ENCODE measurements around the gene IDNK.
"Not testable (repeated sequence)": the region's sequence is repeated elsewhere in the genome, so short reads cannot be mapped to it uniquely, and the experiment has no call there.

The IDNK gene

GRCh38 chr9:83599071-83599470, 23.9 kb upstream of the IDNK start:
- no peak for ATAC-seq
- TF ChIP-seq ZFP3 (CRISPR knock-in tag; IDR thresholded peaks at IDR 0.05) (no peak), TCF4 (CRISPR knock-in tag; IDR thresholded peaks at IDR 0.05; ENCODE audit: borderline replicate concordance) (peak; percentile 66; the same call in 1 of the 2 replicates)

- no peak for ATAC-seq
- TF ChIP-seq ZFP3 (CRISPR knock-in tag; IDR thresholded peaks at IDR 0.05) (no peak), BACH2 (CRISPR knock-in tag; IDR thresholded peaks at IDR 0.05; ENCODE audit: borderline replicate concordance) (no peak), ZNF565 (CRISPR knock-in tag; conservative IDR thresholded peaks at IDR 0.05; ENCODE audit: low read depth) (no peak), ISL1 (CRISPR knock-in tag; IDR thresholded peaks at IDR 0.05) (no peak), RARB (CRISPR knock-in tag; IDR thresholded peaks at IDR 0.05) (no peak), CSDC2 (CRISPR knock-in tag; IDR thresholded peaks at IDR 0.05) (no peak), CREB5 (CRISPR knock-in tag; IDR thresholded peaks at IDR 0.05; ENCODE audit: low read depth) (no peak), ZNF8 (CRISPR knock-in tag; IDR thresholded peaks at IDR 0.05) (no peak), SNAI2 (CRISPR knock-in tag; IDR thresholded peaks at IDR 0.05) (no peak), OSR1 (CRISPR knock-in tag; IDR thresholded peaks at IDR 0.05) (no peak), TSHZ2 (CRISPR knock-in tag; IDR thresholded peaks at IDR 0.05) (no peak), GLIS3 (CRISPR knock-in tag; IDR thresholded peaks at IDR 0.05) (no peak), TCF4 (CRISPR knock-in tag; IDR thresholded peaks at IDR 0.05; ENCODE audit: borderline replicate concordance) (no peak), ZFP30 (CRISPR knock-in tag; IDR thresholded peaks at IDR 0.05) (no peak), CSRNP3 (CRISPR knock-in tag; IDR thresholded peaks at IDR 0.05) (no peak), ESRRG (CRISPR knock-in tag; IDR thresholded peaks at IDR 0.05) (no peak), PPARA (CRISPR knock-in tag; IDR thresholded peaks at IDR 0.05; ENCODE audit: borderline replicate concordance) (no peak), ZC3H10 (CRISPR knock-in tag; IDR thresholded peaks at IDR 0.05) (no peak)
These were observed 21.5 kb upstream of the IDNK start for GRCh38 chr9:83601463-83601862.

- not testable (repeated sequence) for ATAC-seq
These were observed 15.3 kb upstream of the IDNK start for GRCh38 chr9:83607620-83608019.

GRCh38 chr9:83613298-83613697, 9.6 kb upstream of the IDNK start:
- not testable (repeated sequence) for ATAC-seq

- no peak for TF ChIP-seq ZNF70 (CRISPR knock-in tag; IDR thresholded peaks at IDR 0.05)
- ATAC-seq, result no peak
These were observed 5.6 kb upstream of the IDNK start for GRCh38 chr9:83617299-83617698.

- peak; percentile 33 for ATAC-seq
- TF ChIP-seq TOX (CRISPR knock-in tag; IDR thresholded peaks at IDR 0.05; ENCODE audit: borderline replicate concordance), result no peak
- no peak for TF ChIP-seq CSRNP3 (CRISPR knock-in tag; IDR thresholded peaks at IDR 0.05)
- no peak for TF ChIP-seq ESRRG (CRISPR knock-in tag; IDR thresholded peaks at IDR 0.05)
- TF ChIP-seq PATZ1 (CRISPR knock-in tag; IDR thresholded peaks at IDR 0.05; ENCODE audit: borderline replicate concordance), result no peak
- no peak for TF ChIP-seq ZC3H10 (CRISPR knock-in tag; IDR thresholded peaks at IDR 0.05)
- no peak for TF ChIP-seq TSHZ2 (CRISPR knock-in tag; IDR thresholded peaks at IDR 0.05)
- no peak for TF ChIP-seq ZFP30 (CRISPR knock-in tag; IDR thresholded peaks at IDR 0.05)
- TF ChIP-seq PPARA (CRISPR knock-in tag; IDR thresholded peaks at IDR 0.05; ENCODE audit: borderline replicate concordance), result no peak
These were observed 1.9 kb upstream of the IDNK start for GRCh38 chr9:83620841-83621636.
